Progenitor cell of endocrine pancreas (in vitro differentiated cells): ENCODE measurements around the gene UGCG. TPM values are rescaled to one million over a fixed set of nuclear protein-coding genes. Genes with fewer than 3 reads are reported as not detected.
"Not testable (repeated sequence)": the region's sequence is repeated elsewhere in the genome, so short reads cannot be mapped to it uniquely, and the experiment has no call there.

Experiments
- DNase-seq: peaks from one replicate; pipeline ENCODE4 v3.0.0; 2021; ENCODE audit warnings: low spot score; ENCODE audit not compliant: unreplicated experiment
- H3K27ac Mint-ChIP-seq: 2 replicates; pipeline ENCODE4 v1.8.0; 2021; ENCODE audit warnings: mild to moderate bottlenecking, moderate library complexity, mixed read lengths
- H3K27me3 Mint-ChIP-seq: 2 replicates; pipeline ENCODE4 v1.8.0; 2021; ENCODE audit warnings: mixed read lengths
- H3K36me3 Mint-ChIP-seq: 2 replicates; pipeline ENCODE4 v1.8.0; 2022; ENCODE audit warnings: mixed read lengths; ENCODE audit not compliant: insufficient read depth
- H3K4me1 Mint-ChIP-seq: 2 replicates; pipeline ENCODE4 v1.8.0; 2021; ENCODE audit warnings: low read depth, mixed read lengths
- H3K4me3 Mint-ChIP-seq: 2 replicates; pipeline ENCODE4 v1.8.0; 2021; ENCODE audit warnings: low read depth, mild to moderate bottlenecking, moderate library complexity, mixed read lengths
- H3K9me3 Mint-ChIP-seq: 2 replicates; pipeline ENCODE4 v1.8.0; 2021; ENCODE audit warnings: low read depth, mixed read lengths
- CTCF ChIP-seq: fragments of 200-600 bp; sonication (generic); IDR thresholded peaks from one replicate; pipeline ENCODE4 v1.5.0; 2021; ENCODE audit warnings: antibody characterized with exemption, mild to moderate bottlenecking; ENCODE audit not compliant: unreplicated experiment
- total RNA-seq: library from RNA; stranded (reverse); gene quantifications from 2 replicates; pipeline ENCODE4 v1.2.1, GENCODE V29; 2021

Gene UGCG
- total RNA-seq, 1 donor from 2014 or later = 26.8 TPM

DNA sequence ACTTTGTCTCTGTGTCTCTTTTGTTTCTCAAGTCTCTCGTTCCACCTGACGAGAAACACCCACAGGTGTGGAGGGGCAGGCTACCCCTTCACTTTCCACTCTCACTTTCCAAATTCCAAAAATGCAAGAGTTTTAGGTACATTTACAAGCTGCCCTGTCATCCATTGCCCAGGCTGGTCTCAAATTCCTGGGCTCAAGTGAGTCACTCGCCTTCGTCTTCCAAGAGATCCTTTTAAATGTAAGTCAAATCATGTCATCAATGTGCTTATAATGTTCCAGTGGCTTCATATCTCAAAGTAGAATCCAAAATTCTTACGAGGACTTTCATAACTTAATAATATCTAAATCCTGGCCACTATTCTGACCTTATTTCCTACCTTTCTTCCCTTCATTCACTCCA, 20.4 kb upstream of the UGCG start:
- Mint-ChIP-seq H3K27ac (no peak overlapping the region), H3K36me3 (peaks cover 3% of the 10 kb centered on the region), H3K27me3 (no peaks in the 10 kb centered on the region), H3K4me3 (no peak overlapping the region), H3K9me3 (peaks cover 7% of the 10 kb centered on the region), H3K4me1 (peaks cover 59% of the 10 kb centered on the region)
- no peak for TF ChIP-seq CTCF
- no peak for DNase-seq

- H3K27me3 Mint-ChIP-seq = no peaks in the 10 kb centered on the region
- H3K27ac Mint-ChIP-seq = no peak overlapping the region
Observed at GRCh38 chr9:111877420-111877819, 19.2 kb upstream of the UGCG start.

GRCh38 chr9:111878946-111879345, 17.7 kb upstream of the UGCG start:
- TF ChIP-seq CTCF = no peak
- H3K4me3 Mint-ChIP-seq = no peak overlapping the region
- no peaks in the 10 kb centered on the region for H3K27me3 Mint-ChIP-seq
- peaks cover 11% of the 10 kb centered on the region for H3K9me3 Mint-ChIP-seq
- H3K27ac Mint-ChIP-seq = no peak overlapping the region
- no peak for DNase-seq
- H3K4me1 Mint-ChIP-seq = peaks cover 38% of the 10 kb centered on the region
- peaks cover 3% of the 10 kb centered on the region for H3K36me3 Mint-ChIP-seq

More at GRCh38 chr9:111877420-111877819, 19.2 kb upstream of the UGCG start:
- no peak for DNase-seq
- peaks cover 11% of the 10 kb centered on the region for H3K9me3 Mint-ChIP-seq
- no peak for TF ChIP-seq CTCF
- no peak overlapping the region for H3K4me3 Mint-ChIP-seq
- peaks cover 46% of the 10 kb centered on the region for H3K4me1 Mint-ChIP-seq
- peaks cover 3% of the 10 kb centered on the region for H3K36me3 Mint-ChIP-seq

- no peak for TF ChIP-seq CTCF
- Mint-ChIP-seq H3K4me1 (peaks cover 2% of the 10 kb centered on the region), H3K9me3 (no peaks in the 10 kb centered on the region), H3K27ac (no peak overlapping the region), H3K4me3 (no peak overlapping the region), H3K27me3 (no peaks in the 10 kb centered on the region), H3K36me3 (no peaks in the 10 kb centered on the region)
- no peak for DNase-seq
Observed at GRCh38 chr9:111886983-111887718, 9.5 kb upstream of the UGCG start.

DNA sequence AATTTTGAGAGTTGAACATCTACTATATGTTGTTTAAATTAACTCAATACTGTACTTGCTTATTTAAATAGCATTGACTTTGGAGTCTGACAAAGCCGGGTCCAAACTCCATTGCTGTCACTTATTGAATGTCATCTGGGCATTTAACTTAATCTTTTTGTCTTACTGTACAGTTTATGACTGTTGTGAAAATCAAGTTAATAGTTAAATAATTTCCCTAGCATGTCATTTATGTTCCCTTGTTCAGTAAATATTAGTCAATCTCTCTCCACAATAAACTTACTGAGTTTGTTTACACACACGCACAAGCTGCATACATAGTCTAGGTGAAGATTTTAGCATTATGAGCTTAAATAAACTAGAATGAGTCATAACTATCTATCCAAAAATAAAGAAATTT, 6.3 kb upstream of the UGCG start:
- H3K27me3 Mint-ChIP-seq = no peaks in the 10 kb centered on the region
- H3K4me3 Mint-ChIP-seq = no peak overlapping the region
- H3K27ac Mint-ChIP-seq = no peak overlapping the region
- no peak for TF ChIP-seq CTCF
- DNase-seq = no peak
- peaks cover 2% of the 10 kb centered on the region for H3K4me1 Mint-ChIP-seq
- no peaks in the 10 kb centered on the region for H3K9me3 Mint-ChIP-seq
- H3K36me3 Mint-ChIP-seq = no peaks in the 10 kb centered on the region

DNA sequence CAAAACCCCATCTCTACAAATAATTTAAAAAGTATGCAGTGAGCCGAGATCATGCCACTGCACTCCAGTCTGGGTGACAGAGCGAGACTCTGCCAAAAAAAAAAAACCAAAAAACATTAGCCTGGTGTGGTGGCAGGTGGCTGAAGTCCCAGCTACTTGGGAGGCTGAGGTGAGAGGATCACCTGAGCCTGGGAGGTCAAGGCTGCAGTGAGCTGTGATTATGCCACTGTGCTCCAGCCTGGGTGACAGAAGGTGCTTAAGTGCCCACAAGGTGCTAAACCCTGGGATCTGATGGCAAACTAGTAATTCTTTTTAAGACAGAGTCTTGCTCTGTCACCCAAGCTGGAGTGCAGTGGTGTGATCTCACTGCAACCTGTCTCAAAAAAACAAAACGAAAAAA, 5.7 kb upstream of the UGCG start:
- DNase-seq, H3K4me1 Mint-ChIP-seq, H3K9me3 Mint-ChIP-seq, H3K36me3 Mint-ChIP-seq, H3K4me3 Mint-ChIP-seq, H3K27me3 Mint-ChIP-seq, H3K27ac Mint-ChIP-seq: not testable (repeated sequence)
